Mesendoderm (in vitro differentiated cells): ENCODE results near the gene RPP14.

Source experiments
- DNase-seq: peaks from one replicate; pipeline ENCODE4 v3.0.0; 2013
- H2AK5ac ChIP-seq: 2 replicates; pipeline ENCODE4 v1.6.1; 2013; ENCODE audit warnings: low read length, inconsistent platforms
- H2BK120ac ChIP-seq: 2 replicates; pipeline ENCODE4 v1.6.1; 2013; ENCODE audit warnings: low read depth, mild to moderate bottlenecking, low read length, moderate library complexity, mixed read lengths
- H2BK15ac ChIP-seq: replicated peaks from 2 replicates; pipeline ENCODE4 v1.6.1; 2013; ENCODE audit warnings: low read depth, mild to moderate bottlenecking, moderate library complexity
- H2BK5ac ChIP-seq: 2 replicates; pipeline ENCODE4 v1.6.1; 2013; ENCODE audit warnings: low read length, inconsistent platforms
- H3K18ac ChIP-seq: 2 replicates; pipeline ENCODE4 v1.6.1; 2013; ENCODE audit warnings: mild to moderate bottlenecking, low read length, mixed read lengths
- H3K23ac ChIP-seq: one replicate; pipeline ENCODE4 v1.6.1; 2013; ENCODE audit warnings: low read length
- H3K27ac ChIP-seq: 2 replicates; pipeline ENCODE4 v1.5.1; 2013; ENCODE audit warnings: low read depth, mild to moderate bottlenecking, inconsistent platforms, low read length, moderate library complexity
- H3K27me3 ChIP-seq: 2 replicates; pipeline ENCODE4 v1.6.1; 2013; ENCODE audit warnings: low read length, control low read depth, mild to moderate bottlenecking, inconsistent platforms; ENCODE audit not compliant: insufficient read depth, poor library complexity
- H3K36me3 ChIP-seq: 2 replicates; pipeline ENCODE4 v1.6.1; 2013; ENCODE audit warnings: low read length, inconsistent platforms; ENCODE audit not compliant: control insufficient read depth, insufficient read depth
- H3K4ac ChIP-seq: one replicate; pipeline ENCODE4 v1.6.1; 2013; ENCODE audit warnings: low read depth, mild to moderate bottlenecking, low read length, moderate library complexity
- H3K4me1 ChIP-seq: 2 replicates; pipeline ENCODE4 v1.6.1; 2013; ENCODE audit warnings: low read depth, low read length, inconsistent platforms; ENCODE audit not compliant: control insufficient read depth
- H3K4me2 ChIP-seq: 2 replicates; pipeline ENCODE4 v1.6.1; 2013; ENCODE audit warnings: low read length
- H3K4me3 ChIP-seq: 2 replicates; pipeline ENCODE4 v1.5.1; 2013; ENCODE audit warnings: mild to moderate bottlenecking, low read length
- H3K56ac ChIP-seq: one replicate; pipeline ENCODE4 v1.6.1; 2013; ENCODE audit warnings: low read length
- H3K79me1 ChIP-seq: 2 replicates; pipeline ENCODE4 v1.6.1; 2013; ENCODE audit warnings: low read length, inconsistent platforms
- H3K79me2 ChIP-seq: 2 replicates; pipeline ENCODE4 v1.6.1; 2013; ENCODE audit warnings: mild to moderate bottlenecking, low read length; ENCODE audit not compliant: control insufficient read depth, insufficient read depth
- H3K9ac ChIP-seq: 2 replicates; pipeline ENCODE4 v1.6.1; 2013; ENCODE audit warnings: low read length, inconsistent platforms
- H4K5ac ChIP-seq: one replicate; pipeline ENCODE4 v1.6.1; 2013; ENCODE audit warnings: low read length
- H4K8ac ChIP-seq: one replicate; pipeline ENCODE4 v1.6.1; 2013; ENCODE audit warnings: low read depth, mild to moderate bottlenecking, control low read depth, low read length, moderate library complexity
- WGBS: extraction: QIAGEN DNeasy Blood & Tissue Kit; methylation state at CpG from one replicate; pipeline ENCODE4 v1.1.7; 2013; ENCODE audit warnings: low lambda C conversion rate, missing lambda C conversion rate; ENCODE audit not compliant: insufficient coverage; ENCODE audit errors: extremely low coverage; 5-methylcytosine and 5-hydroxymethylcytosine counted together

The RPP14 gene

GRCh38 chr3:58323529-58324390 is 17.7 kb downstream of the RPP14 start:
- H3K4ac ChIP-seq, result no peak overlapping the region
- H2BK120ac ChIP-seq, result no peak overlapping the region
- no peaks in the 10 kb centered on the region for H3K79me2 ChIP-seq
- no peak overlapping the region for H3K27ac ChIP-seq
- H3K9ac ChIP-seq, result no peak overlapping the region
- no peak overlapping the region for H3K18ac ChIP-seq
- H2AK5ac ChIP-seq, result no peak overlapping the region
- H4K8ac ChIP-seq, result no peak overlapping the region
- DNase-seq, result no peak
- no peaks in the 10 kb centered on the region for H3K4me1 ChIP-seq
- H3K56ac ChIP-seq, result no peak overlapping the region
- H3K4me3 ChIP-seq, result no peak overlapping the region
- no peaks in the 10 kb centered on the region for H3K27me3 ChIP-seq
- no peak overlapping the region for H3K4me2 ChIP-seq
- H2BK5ac ChIP-seq, result no peak overlapping the region
- WGBS, result no CpG with 5 or more reads among the region's 3 CpGs
- peaks cover 1% of the 10 kb centered on the region for H3K36me3 ChIP-seq
- no peak overlapping the region for H3K23ac ChIP-seq
- no peak overlapping the region for H2BK15ac ChIP-seq
- H3K79me1 ChIP-seq, result no peaks in the 10 kb centered on the region
- no peak overlapping the region for H4K5ac ChIP-seq

GRCh38 chr3:58324391-58325390 is 18.6 kb downstream of the RPP14 start:
- Histone ChIP-seq H3K79me2 (no peaks in the 10 kb centered on the region), H2BK15ac (no peak overlapping the region), H3K56ac (no peak overlapping the region), H2AK5ac (no peak overlapping the region), H3K36me3 (no peaks in the 10 kb centered on the region), H3K4me1 (no peaks in the 10 kb centered on the region), H3K27me3 (no peaks in the 10 kb centered on the region), H3K79me1 (no peaks in the 10 kb centered on the region), H3K23ac (no peak overlapping the region), H3K4me3 (no peak overlapping the region), H3K4ac (no peak overlapping the region), H3K4me2 (no peak overlapping the region), H3K27ac (no peak overlapping the region), H3K9ac (no peak overlapping the region), H4K8ac (no peak overlapping the region), H2BK5ac (no peak overlapping the region), H3K18ac (no peak overlapping the region), H2BK120ac (no peak overlapping the region), H4K5ac (no peak overlapping the region)
- no CpG with 5 or more reads among the region's 7 CpGs for WGBS
- no peak for DNase-seq

DNA sequence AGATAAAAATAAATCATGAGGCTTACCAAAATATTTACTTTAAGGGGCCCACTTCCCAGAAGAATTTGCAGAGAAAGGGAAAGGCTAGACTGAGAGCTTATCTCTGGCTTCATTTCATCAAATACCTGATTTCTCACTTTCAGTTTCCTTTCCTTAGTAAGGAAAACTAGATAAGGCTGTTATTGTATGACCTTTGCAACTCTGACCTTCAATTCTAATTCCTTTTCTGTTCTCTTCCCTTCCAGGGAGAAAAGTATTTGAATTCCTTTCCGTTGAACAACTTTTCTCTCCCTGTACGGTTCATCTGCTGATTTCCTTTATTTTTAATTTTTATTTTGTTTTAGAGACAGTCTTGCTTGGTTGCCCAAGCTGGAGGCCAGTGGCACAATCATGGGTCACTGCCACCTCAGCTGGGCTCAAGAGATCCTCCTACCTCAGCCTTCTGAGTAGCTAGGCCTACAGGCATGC is 19.5 kb downstream of the RPP14 start:
- Histone ChIP-seq H3K4me1 (no peaks in the 10 kb centered on the region), H2BK5ac (no peak overlapping the region), H4K5ac (no peak overlapping the region), H3K4ac (no peak overlapping the region), H3K18ac (no peak overlapping the region), H3K79me2 (no peaks in the 10 kb centered on the region), H3K4me2 (no peak overlapping the region), H3K27me3 (no peaks in the 10 kb centered on the region), H3K4me3 (no peak overlapping the region), H3K56ac (no peak overlapping the region), H2BK15ac (no peak overlapping the region), H2BK120ac (no peak overlapping the region), H3K36me3 (no peaks in the 10 kb centered on the region), H3K23ac (no peak overlapping the region), H3K79me1 (no peaks in the 10 kb centered on the region), H4K8ac (no peak overlapping the region), H2AK5ac (no peak overlapping the region), H3K27ac (no peak overlapping the region), H3K9ac (no peak overlapping the region)
- no CpG with 5 or more reads among the region's 2 CpGs for WGBS
- no peak for DNase-seq

DNA sequence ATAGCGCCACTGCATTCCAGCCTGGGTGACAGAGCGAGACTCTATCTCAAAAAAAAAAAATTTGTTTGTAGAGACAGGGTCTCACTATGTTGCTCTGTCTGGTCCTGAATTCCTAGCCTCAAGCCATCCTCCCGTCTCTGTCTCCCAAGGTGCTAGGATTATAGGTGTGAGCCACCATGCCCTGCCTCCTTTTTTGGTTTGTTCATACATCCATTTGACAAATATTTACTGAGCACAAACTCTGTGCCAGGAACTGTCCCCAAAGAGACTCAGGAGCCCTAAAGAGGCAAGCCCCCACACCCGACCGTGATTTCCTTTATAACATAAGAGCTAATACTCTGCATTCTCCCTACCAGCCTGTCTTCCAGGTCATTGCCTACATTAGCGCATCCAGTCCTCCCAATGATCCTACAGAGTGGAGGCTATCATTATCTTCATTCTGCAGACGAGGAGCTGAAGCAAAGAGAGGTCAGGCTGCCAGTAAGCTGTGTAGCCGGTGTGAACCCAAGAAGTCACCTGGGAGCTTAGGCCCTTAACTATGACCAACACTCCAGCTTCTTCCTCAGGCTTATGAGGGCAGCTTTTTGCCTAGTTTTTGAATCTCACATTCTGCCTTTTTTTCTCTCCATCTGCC is 20.3 kb downstream of the RPP14 start:
- Histone ChIP-seq H3K79me2 (no peaks in the 10 kb centered on the region), H3K36me3 (no peaks in the 10 kb centered on the region), H3K56ac (no peak overlapping the region), H3K4ac (no peak overlapping the region), H2BK120ac (no peak overlapping the region), H3K18ac (no peak overlapping the region), H3K4me2 (no peak overlapping the region), H2BK5ac (no peak overlapping the region), H3K27me3 (no peaks in the 10 kb centered on the region), H3K9ac (no peak overlapping the region), H3K79me1 (no peaks in the 10 kb centered on the region), H3K27ac (no peak overlapping the region), H2BK15ac (no peak overlapping the region), H4K8ac (no peak overlapping the region), H3K23ac (no peak overlapping the region), H3K4me3 (no peak overlapping the region), H3K4me1 (no peaks in the 10 kb centered on the region), H4K5ac (no peak overlapping the region), H2AK5ac (no peak overlapping the region)
- DNase-seq, result no peak
- no CpG with 5 or more reads among the region's 8 CpGs for WGBS

DNA sequence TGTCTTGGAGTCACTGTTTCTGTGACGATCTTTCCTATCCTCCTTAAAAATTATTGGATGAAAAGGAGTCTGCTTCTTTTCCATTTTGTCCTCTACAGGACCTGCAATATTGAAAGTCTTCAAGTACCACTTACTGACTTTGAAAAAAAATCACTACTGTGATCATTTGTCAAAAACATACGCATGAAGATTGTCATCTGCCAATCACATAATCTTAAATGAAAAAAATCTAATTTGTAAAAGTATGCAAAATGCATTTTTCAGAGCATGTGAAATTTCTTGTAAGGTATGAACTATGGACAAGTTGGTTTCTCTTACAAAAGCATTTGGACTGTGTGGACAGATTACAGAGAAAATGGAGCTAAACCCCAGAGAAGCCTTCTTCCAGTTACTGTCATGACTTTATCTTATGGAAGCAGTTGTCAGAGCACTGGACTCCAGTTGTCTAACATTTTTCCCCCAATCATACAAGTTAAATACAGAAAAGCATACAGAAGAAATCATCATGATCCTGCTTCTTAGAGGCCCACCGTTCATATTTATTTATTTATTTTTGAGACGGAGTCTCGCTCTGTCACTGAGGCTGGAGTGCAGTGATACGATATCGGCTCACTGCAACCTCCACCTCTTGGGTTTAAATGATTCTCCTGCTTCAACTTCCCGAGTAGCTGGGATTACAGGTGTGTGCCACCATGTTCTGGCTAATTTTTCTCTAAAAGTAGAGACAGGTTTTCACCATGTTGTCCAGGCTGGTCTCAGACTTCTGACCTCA is 23.3 kb downstream of the RPP14 start:
- Histone ChIP-seq H3K9ac (no peak overlapping the region), H3K79me1 (no peaks in the 10 kb centered on the region), H3K56ac (no peak overlapping the region), H3K23ac (no peak overlapping the region), H3K79me2 (no peaks in the 10 kb centered on the region), H3K27ac (no peak overlapping the region), H3K4ac (no peak overlapping the region), H3K4me3 (no peak overlapping the region), H2AK5ac (no peak overlapping the region), H3K4me1 (no peaks in the 10 kb centered on the region), H3K27me3 (no peaks in the 10 kb centered on the region), H2BK15ac (no peak overlapping the region), H3K36me3 (no peaks in the 10 kb centered on the region), H2BK5ac (no peak overlapping the region), H3K18ac (no peak overlapping the region), H4K8ac (no peak overlapping the region), H3K4me2 (no peak overlapping the region), H2BK120ac (no peak overlapping the region), H4K5ac (no peak overlapping the region)
- no peak for DNase-seq
- no CpG with 5 or more reads among the region's 8 CpGs for WGBS
